GM15510 (cell line): Measurements from ENCODE around the gene FARP1.
A peak's percentile ranks its signal among the peaks of the same experiment; 100 is the strongest.

ENCODE experiments used
- POLR2A ChIP-seq: IDR thresholded peaks from 3 replicates; pipeline ENCODE4 v1.6.1; 2011; ENCODE audit warnings: borderline replicate concordance; ENCODE audit not compliant: insufficient read length; ENCODE audit errors: extremely low read depth

The FARP1 gene

GRCh38 chr13:98466634-98467236 is 323.8 kb downstream of the FARP1 start:
- no peak for TF ChIP-seq POLR2A

GRCh38 chr13:98467263-98467985 is 324.5 kb downstream of the FARP1 start:
- TF ChIP-seq POLR2A: no peak

GRCh38 chr13:98468361-98468760 is 325.5 kb downstream of the FARP1 start:
- TF ChIP-seq POLR2A: no peak

GRCh38 chr13:98468929-98469328 is 326.0 kb downstream of the FARP1 start:
- no peak for TF ChIP-seq POLR2A

- no peak for TF ChIP-seq POLR2A
Observed at GRCh38 chr13:98470920-98471319, 328.0 kb downstream of the FARP1 start.

GRCh38 chr13:98471934-98472333 is 329.0 kb downstream of the FARP1 start:
- no peak for TF ChIP-seq POLR2A

- no peak for TF ChIP-seq POLR2A
Observed at GRCh38 chr13:98473135-98473787, 330.4 kb downstream of the FARP1 start.

GRCh38 chr13:98473788-98474144 is 330.9 kb downstream of the FARP1 start:
- no peak for TF ChIP-seq POLR2A

- no peak for TF ChIP-seq POLR2A
Observed at GRCh38 chr13:98474292-98474691, 331.4 kb downstream of the FARP1 start.

- no peak for TF ChIP-seq POLR2A
Observed at GRCh38 chr13:98474761-98475160, 331.9 kb downstream of the FARP1 start.

- no peak for TF ChIP-seq POLR2A
Observed at GRCh38 chr13:98475522-98475921, 332.6 kb downstream of the FARP1 start.

GRCh38 chr13:98476106-98476505 is 333.2 kb downstream of the FARP1 start:
- no peak for TF ChIP-seq POLR2A

- TF ChIP-seq POLR2A: peak; percentile 11
Observed at GRCh38 chr13:98476538-98476966, 333.7 kb downstream of the FARP1 start.

GRCh38 chr13:98478189-98479129 is 335.6 kb downstream of the FARP1 start:
- no peak for TF ChIP-seq POLR2A

- no peak for TF ChIP-seq POLR2A
Observed at GRCh38 chr13:98479496-98480003, 336.7 kb downstream of the FARP1 start.
